Esophagus squamous epithelium (tissue), 5 donors: ENCODE measurements around the gene HPCAL1. TPM values are rescaled to one million over a fixed set of nuclear protein-coding genes. Genes with fewer than 3 reads are reported as not detected.
"Not testable (repeated sequence)": the region's sequence is repeated elsewhere in the genome, so short reads cannot be mapped to it uniquely, and the experiment has no call there.

Experiments
- DNase-seq: peaks from one replicate; lab custom pipeline; 2025; lab: John Stamatoyannopoulos, UW
- H3K27ac ChIP-seq, 4 donors: fragments of 200-600 bp; sonication (generic); one replicate each; pipeline ENCODE4 v1.5.1; 2016 to 2019; ENCODE audit warnings: mild to moderate bottlenecking in 1 of 4
- H3K27me3 ChIP-seq, 4 donors: fragments of 200-600 bp; sonication (generic); 1 replicate in 3 of 4; 2 replicates in 1 of 4; pipeline versions ENCODE4 v1.5.1 to v1.6.0; 2017 to 2021; ENCODE audit warnings: antibody characterized with exemption in 1 of 4
- H3K36me3 ChIP-seq, 3 donors: fragments of 200-600 bp; sonication (generic); one replicate each; pipeline ENCODE4 v1.5.1; 2016 to 2019
- H3K4me1 ChIP-seq, 3 donors: fragments of 200-600 bp; sonication (generic); one replicate each; pipeline ENCODE4 v1.5.1; 2017 to 2019
- H3K4me3 ChIP-seq, 4 donors: fragments of 200-600 bp; sonication (generic); 1 replicate in 3 of 4; 2 replicates in 1 of 4; pipeline ENCODE4 v1.5.1; 2016 to 2019; ENCODE audit warnings: mild to moderate bottlenecking in 2 of 4, moderate library complexity in 1 of 4
- H3K9me3 ChIP-seq, 3 donors: fragments of 200-600 bp; sonication (generic); one replicate each; pipeline ENCODE4 v1.5.1; 2016 to 2019
- POLR2A ChIP-seq, 4 donors: fragments of 450-650 bp; IDR thresholded peaks; one replicate each; pipeline ENCODE4 v1.6.1; 2017; ENCODE audit warnings: antibody characterized with exemption in 4 of 4, mild to moderate bottlenecking in 4 of 4, moderate library complexity in 3 of 4
- WGBS, 2 donors: methylation state at CpG; one replicate each; pipeline ENCODE4 v1.1.5; 2018; 5-methylcytosine and 5-hydroxymethylcytosine counted together
- intact Hi-C: fragments of 100-400 bp; cut with DNase I; formaldehyde crosslinking; loops from one replicate; pipeline ENCODE4 v1.15.0; 2022
- total RNA-seq, 4 donors: library from RNA; depleted of rRNA; stranded (reverse); fragments of >200 nt; gene quantifications; one replicate each; pipeline ENCODE4 v1.1.0, GENCODE V29; 2016
- TF ChIP-seq, protein P1 (sequence below), 6 experiments: fragments of 450-650 bp in 4 of 6; fragments of 200-600 bp in 2 of 6; sonication (generic) in 2 of 6; IDR thresholded peaks; one replicate each; pipeline ENCODE4 v1.5.1; 2016 to 2019; ENCODE audit warnings: antibody characterized with exemption in 6 of 6, mild to moderate bottlenecking in 4 of 6, moderate library complexity in 4 of 6
- donor health status: DM: yes; HTN: yes; CAD: no.

The HPCAL1 gene
- total RNA-seq, 4 donors from 2014 or later = 13.2 to 26.4 (median 20.5) TPM

DNA sequence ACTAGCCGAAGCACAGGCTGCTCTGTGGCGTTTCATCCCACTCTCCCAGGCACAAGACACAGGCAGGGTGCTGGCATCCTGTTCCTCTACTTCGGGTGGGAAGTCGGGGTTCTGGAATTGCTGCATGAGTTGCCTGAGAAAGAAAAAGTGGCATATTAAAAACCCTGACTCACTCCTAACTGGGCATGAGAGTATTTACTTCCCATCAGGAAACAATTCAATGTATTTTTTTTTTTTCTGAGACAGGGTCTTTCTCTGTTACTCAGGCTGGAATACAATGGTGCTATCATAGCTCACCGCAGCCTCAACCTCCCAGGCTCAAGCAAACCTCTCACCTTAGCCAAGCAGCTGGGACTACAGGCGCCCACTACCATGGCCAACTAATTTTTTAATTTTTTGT lies 138.0 kb downstream of the HPCAL1 start:
- Histone ChIP-seq H3K36me3 (peaks cover 9 to 61% (median 23%) of the 10 kb centered on the region in 3 donors), H3K9me3 (no peaks in the 10 kb centered on the region), H3K4me1 (peaks cover 0 to 14% (median 0%) of the 10 kb centered on the region in 3 donors), H3K27me3 (no peaks in the 10 kb centered on the region), H3K4me3 (no peak overlapping the region), H3K27ac (no peak overlapping the region)
- intact Hi-C loops = no loop called here
- no peak for TF ChIP-seq POLR2A (IDR thresholded peaks at IDR 0.05)
- TF ChIP-seq, protein P1, sequence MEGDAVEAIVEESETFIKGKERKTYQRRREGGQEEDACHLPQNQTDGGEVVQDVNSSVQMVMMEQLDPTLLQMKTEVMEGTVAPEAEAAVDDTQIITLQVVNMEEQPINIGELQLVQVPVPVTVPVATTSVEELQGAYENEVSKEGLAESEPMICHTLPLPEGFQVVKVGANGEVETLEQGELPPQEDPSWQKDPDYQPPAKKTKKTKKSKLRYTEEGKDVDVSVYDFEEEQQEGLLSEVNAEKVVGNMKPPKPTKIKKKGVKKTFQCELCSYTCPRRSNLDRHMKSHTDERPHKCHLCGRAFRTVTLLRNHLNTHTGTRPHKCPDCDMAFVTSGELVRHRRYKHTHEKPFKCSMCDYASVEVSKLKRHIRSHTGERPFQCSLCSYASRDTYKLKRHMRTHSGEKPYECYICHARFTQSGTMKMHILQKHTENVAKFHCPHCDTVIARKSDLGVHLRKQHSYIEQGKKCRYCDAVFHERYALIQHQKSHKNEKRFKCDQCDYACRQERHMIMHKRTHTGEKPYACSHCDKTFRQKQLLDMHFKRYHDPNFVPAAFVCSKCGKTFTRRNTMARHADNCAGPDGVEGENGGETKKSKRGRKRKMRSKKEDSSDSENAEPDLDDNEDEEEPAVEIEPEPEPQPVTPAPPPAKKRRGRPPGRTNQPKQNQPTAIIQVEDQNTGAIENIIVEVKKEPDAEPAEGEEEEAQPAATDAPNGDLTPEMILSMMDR (IDR thresholded peaks at IDR 0.05) = no peak
- no peak for DNase-seq
- WGBS, 2 donors = 73 to 82% methylated on average over 4 to 6 of the region's 6 CpGs

DNA sequence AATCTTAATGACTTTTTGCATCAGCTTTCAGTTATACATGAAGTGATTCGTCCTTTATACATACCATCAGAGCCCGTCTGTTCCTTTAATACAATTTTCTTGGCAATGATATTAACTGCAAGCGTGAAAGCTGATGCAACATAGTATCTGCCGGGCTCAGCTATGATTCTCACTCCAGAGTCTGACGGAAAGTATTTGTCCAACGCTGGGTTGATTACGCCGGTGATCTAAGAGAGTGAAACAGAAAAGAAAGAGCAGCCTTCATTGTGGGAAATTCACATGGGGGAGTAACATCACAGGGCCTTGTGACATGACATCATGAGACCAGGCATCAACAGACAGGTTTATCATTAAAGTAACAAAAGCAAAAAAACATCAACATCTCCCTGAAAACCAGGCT lies 139.2 kb downstream of the HPCAL1 start:
- TF ChIP-seq, protein P1 (IDR thresholded peaks at IDR 0.05) = no peak
- TF ChIP-seq POLR2A (IDR thresholded peaks at IDR 0.05) = no peak
- Histone ChIP-seq H3K36me3 (peaks cover 9 to 61% (median 23%) of the 10 kb centered on the region in 3 donors), H3K27ac (no peak overlapping the region), H3K4me3 (no peak overlapping the region), H3K4me1 (peaks cover 1 to 26% (median 7%) of the 10 kb centered on the region in 3 donors), H3K27me3 (no peaks in the 10 kb centered on the region), H3K9me3 (no peaks in the 10 kb centered on the region)
- intact Hi-C loops = no loop called here
- WGBS, 2 donors = 87 to 91% methylated on average over 6 to 8 of the region's 8 CpGs
- no peak for DNase-seq

DNA sequence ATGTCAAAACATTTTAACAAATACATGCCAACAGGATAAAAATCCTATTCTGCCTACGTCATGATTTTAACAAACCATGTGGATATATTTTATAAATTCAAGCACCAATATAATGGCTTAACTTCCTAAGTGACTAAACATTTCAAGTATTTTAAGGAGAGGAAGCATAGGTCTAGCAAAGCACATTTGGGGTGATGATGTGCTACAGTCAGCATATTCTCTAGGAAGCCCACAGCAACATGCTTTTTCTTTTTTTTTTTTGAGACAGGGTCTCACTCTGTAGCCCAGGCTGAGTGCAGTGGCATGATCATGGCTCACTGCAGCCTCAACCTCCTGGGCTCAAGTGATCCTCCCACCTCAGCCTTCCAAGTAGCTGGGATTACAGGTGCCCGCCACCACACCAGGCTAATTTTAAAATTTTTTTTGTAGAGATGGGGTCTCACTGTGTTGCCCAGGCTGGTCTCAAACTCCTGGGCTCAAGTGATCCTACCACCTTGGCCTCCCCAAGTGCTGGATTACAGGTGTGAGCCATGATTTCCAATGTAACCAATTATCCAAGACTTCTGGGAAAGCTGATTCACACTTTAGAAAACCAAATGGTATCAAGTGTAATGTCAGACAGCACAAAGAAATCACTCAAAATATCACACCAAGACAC lies 139.9 kb downstream of the HPCAL1 start:
- H3K9me3 ChIP-seq, DNase-seq, H3K27ac ChIP-seq, H3K4me3 ChIP-seq, H3K27me3 ChIP-seq, intact Hi-C loops: not testable (repeated sequence)
- 89 to 93% methylated on average over 2 of the region's 2 CpGs for WGBS, 2 donors
- Histone ChIP-seq H3K36me3 (peaks cover 9 to 61% (median 23%) of the 10 kb centered on the region in 3 donors), H3K4me1 (peaks cover 6 to 32% (median 11%) of the 10 kb centered on the region in 3 donors)

DNA sequence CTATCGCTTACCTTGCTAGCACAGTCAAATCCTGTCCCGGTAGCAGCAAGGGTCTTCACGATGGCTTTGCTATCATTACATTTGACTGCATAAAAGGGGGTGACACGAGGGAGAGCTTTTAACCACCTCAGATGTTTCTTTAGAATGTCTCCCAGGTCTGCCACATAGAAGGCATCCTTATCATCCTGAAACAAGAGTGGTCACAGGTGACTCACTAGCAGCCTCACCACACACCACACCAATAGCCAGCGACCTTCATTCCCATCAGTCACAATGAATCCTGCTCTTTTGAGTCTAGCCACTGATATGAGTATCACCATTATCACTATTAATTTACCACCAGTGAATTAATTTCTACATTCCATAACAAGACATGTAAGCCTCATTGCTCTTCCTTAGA lies 141.8 kb downstream of the HPCAL1 start:
- intact Hi-C loops = no loop called here
- peaks cover 13 to 46% (median 14%) of the 10 kb centered on the region in 3 donors for H3K4me1 ChIP-seq
- 63 to 73% methylated on average over 5 of the region's 5 CpGs for WGBS, 2 donors
- H3K4me3 ChIP-seq = no peak overlapping the region
- H3K27me3 ChIP-seq = peaks cover 0 to 6% (median 0%) of the 10 kb centered on the region in 4 donors
- peaks cover 9 to 56% (median 23%) of the 10 kb centered on the region in 3 donors for H3K36me3 ChIP-seq
- TF ChIP-seq POLR2A (IDR thresholded peaks at IDR 0.05) = no peak
- TF ChIP-seq, protein P1 (IDR thresholded peaks at IDR 0.05) = no peak
- no peaks in the 10 kb centered on the region for H3K9me3 ChIP-seq
- H3K27ac ChIP-seq = no peak overlapping the region
- DNase-seq = no peak

DNA sequence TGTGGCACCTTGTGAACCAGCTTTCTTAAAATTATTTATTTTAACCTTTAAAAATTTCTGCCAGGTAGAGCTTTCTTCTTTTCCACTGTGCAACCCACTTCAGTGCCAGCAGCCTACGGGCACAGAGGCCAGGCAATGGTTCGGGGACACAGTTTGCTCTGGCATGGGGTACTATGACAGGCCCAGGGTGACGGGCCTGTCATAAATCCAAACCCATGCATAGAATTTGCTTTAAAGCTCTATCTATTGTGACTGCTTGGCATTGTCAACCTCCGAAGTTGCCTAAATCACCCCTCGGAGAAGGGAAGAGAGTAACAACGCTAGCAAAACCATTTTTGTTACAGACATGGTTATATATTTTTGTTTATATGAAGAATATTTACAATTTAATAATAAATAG lies 143.9 kb downstream of the HPCAL1 start:
- TF ChIP-seq POLR2A (IDR thresholded peaks at IDR 0.05) = no peak
- TF ChIP-seq, protein P1 (IDR thresholded peaks at IDR 0.05) = no peak
- H3K27me3 ChIP-seq = peaks cover 0 to 6% (median 0%) of the 10 kb centered on the region in 4 donors
- H3K27ac ChIP-seq = peak overlapping the region in 1 of 4 donors; percentile 93
- intact Hi-C loops = no loop called here
- no peak for DNase-seq
- H3K4me3 ChIP-seq = peak overlapping the region in 2 of 4 donors; percentile 2 to 70
- peaks cover 0 to 34% (median 14%) of the 10 kb centered on the region in 3 donors for H3K36me3 ChIP-seq
- no peaks in the 10 kb centered on the region for H3K9me3 ChIP-seq
- WGBS, 2 donors = 66 to 69% methylated on average over 6 of the region's 6 CpGs
- H3K4me1 ChIP-seq = peaks cover 14 to 58% (median 15%) of the 10 kb centered on the region in 3 donors
